Measurements from ENCODE around the gene WWC2. TPM values are rescaled to one million over a fixed set of nuclear protein-coding genes. Genes with fewer than 3 reads are reported as not detected.

The WWC2 gene
- total and polyA plus RNA-seq, 11 donors, result 5.4 to 43.0 (median 33.8) TPM

GRCh38 chr4:183248201-183248600 lies 149.1 kb downstream of the WWC2 start:
- DNase-seq, result no peak
- no peak for ATAC-seq
- Histone ChIP-seq H3K36me3 (peaks cover 0 to 75% (median 48%) of the 10 kb centered on the region in 9 donors), H3K27me3 (no peaks in the 10 kb centered on the region), H3K4me3 (no peak overlapping the region), H3K9me3 (no peaks in the 10 kb centered on the region), H3K27ac (no peak overlapping the region), H3K4me1 (peaks cover 0 to 2% (median 0%) of the 10 kb centered on the region in 12 donors)
- intact Hi-C loops (cut with DNase I), result loop anchor here in 2 of 10 donors (2.0 to 5.0 kb wide), 2 partner anchors 156 to 173 kb away; no protein-coding TSS in a partner anchor
- no peak for TF ChIP-seq POLR2A (IDR thresholded peaks at IDR 0.05)
- TF ChIP-seq CTCF (IDR thresholded peaks at IDR 0.05), result no peak
- WGBS, 4 donors, result 92 to 96% (median 95%) methylated on average over 2 of the region's 2 CpGs

GRCh38 chr4:183249854-183250253 lies 150.8 kb downstream of the WWC2 start:
- no peak for DNase-seq
- Histone ChIP-seq H3K27ac (no peak overlapping the region), H3K4me1 (no peaks in the 10 kb centered on the region), H3K9me3 (no peaks in the 10 kb centered on the region), H3K27me3 (no peaks in the 10 kb centered on the region), H3K36me3 (peaks cover 0 to 91% (median 61%) of the 10 kb centered on the region in 9 donors), H3K4me3 (no peak overlapping the region)
- no peak for TF ChIP-seq POLR2A (IDR thresholded peaks at IDR 0.05)
- peak in 10 of 12 donors; percentile 7 to 58 (median 44) for TF ChIP-seq CTCF (IDR thresholded peaks at IDR 0.05)
- intact Hi-C loops (cut with DNase I), result loop anchor here in 2 of 10 donors (2.0 to 5.0 kb wide), 2 partner anchors 158 to 175 kb away; no protein-coding TSS in a partner anchor
- WGBS, 4 donors, result 39 to 53% (median 44%) methylated on average over 2 of the region's 2 CpGs
- peak in 3 of 4 donors; percentile 67 to 73 (median 67) for ATAC-seq

- Histone ChIP-seq H3K27ac (no peak overlapping the region), H3K9me3 (no peaks in the 10 kb centered on the region), H3K27me3 (no peaks in the 10 kb centered on the region), H3K4me3 (no peak overlapping the region), H3K4me1 (peaks cover 0 to under 1% (median 0%) of the 10 kb centered on the region in 12 donors), H3K36me3 (peaks cover 0 to 88% (median 59%) of the 10 kb centered on the region in 9 donors)
- ATAC-seq (no peak), DNase-seq (no peak)
- intact Hi-C loops (cut with DNase I), result no loop called here
- 94 to 97% (median 95%) methylated on average over 2 of the region's 2 CpGs for WGBS, 4 donors
- no peak for TF ChIP-seq POLR2A (IDR thresholded peaks at IDR 0.05)
- TF ChIP-seq CTCF (IDR thresholded peaks at IDR 0.05), result no peak
Measured at GRCh38 chr4:183250831-183251230, 151.8 kb downstream of the WWC2 start.

GRCh38 chr4:183252959-183253358 lies 153.9 kb downstream of the WWC2 start:
- intact Hi-C loops (cut with DNase I), result no loop called here
- Histone ChIP-seq H3K4me3 (no peak overlapping the region), H3K36me3 (peaks cover 0 to 75% (median 50%) of the 10 kb centered on the region in 9 donors), H3K9me3 (no peaks in the 10 kb centered on the region), H3K27ac (no peak overlapping the region), H3K4me1 (peaks cover 0 to 11% (median 0%) of the 10 kb centered on the region in 12 donors), H3K27me3 (no peaks in the 10 kb centered on the region)
- DNase-seq (no peak), ATAC-seq (no peak)
- TF ChIP-seq CTCF (IDR thresholded peaks at IDR 0.05) (no peak), POLR2A (IDR thresholded peaks at IDR 0.05) (no peak)
- WGBS, 4 donors, result 75 to 90% (median 87%) methylated on average over 4 of the region's 4 CpGs
